GM18511 (cell line): ENCODE measurements around the gene LRPPRC.
"Not testable (repeated sequence)": the region's sequence is repeated elsewhere in the genome, so short reads cannot be mapped to it uniquely, and the experiment has no call there.

ENCODE experiments used
- ATAC-seq: cut with Tn5 transposase; IDR thresholded peaks from one replicate; pipeline ENCODE4 v1.9.1; 2021; ENCODE audit warnings: mild to moderate bottlenecking, moderate library complexity; ENCODE audit not compliant: unreplicated experiment

The LRPPRC gene

DNA sequence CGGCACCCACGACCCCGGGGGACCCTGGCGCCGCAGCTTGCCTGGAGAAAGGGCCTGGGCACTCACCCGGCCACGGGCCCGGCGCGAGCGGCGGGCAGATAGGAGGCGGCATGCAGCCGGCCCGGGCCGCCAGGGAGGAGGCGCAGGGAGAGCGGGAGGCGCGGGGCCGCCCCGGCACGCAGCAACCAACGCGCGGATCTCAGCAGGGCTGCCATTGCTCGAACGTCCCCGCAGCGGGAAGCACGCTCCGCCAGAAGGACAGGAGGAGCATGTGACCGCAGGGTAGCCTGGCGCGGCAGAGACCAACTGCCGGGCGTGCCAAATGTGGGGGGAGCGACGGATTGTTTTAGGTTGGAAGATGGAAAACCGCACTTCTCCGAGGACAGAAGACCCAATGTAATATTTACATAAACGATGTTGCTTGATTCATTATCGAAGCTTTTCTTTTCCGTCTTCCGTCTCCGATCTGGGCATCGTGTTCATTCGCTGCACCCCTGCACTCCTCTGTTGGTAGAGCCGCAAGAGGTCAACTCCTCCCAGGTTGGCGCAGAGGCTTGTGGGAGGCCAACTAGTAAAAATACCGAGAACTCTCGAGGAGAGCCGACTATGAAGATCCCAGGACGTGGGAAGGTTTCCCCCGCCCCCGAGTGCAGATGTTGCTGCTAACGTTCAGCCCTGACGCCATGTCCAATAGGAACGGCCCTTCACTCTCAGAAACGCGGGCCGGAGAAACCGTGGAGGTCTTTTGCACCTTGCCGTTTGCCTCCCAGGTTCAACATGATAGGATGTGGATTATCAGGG, at the start of gene LRPPRC:
Gene LRPPRC (minus strand): TSS at position 257 of the 801 bp plus-strand sequence. CDS start 42 bp downstream, at position 215.
- peak; percentile 94 for ATAC-seq

DNA sequence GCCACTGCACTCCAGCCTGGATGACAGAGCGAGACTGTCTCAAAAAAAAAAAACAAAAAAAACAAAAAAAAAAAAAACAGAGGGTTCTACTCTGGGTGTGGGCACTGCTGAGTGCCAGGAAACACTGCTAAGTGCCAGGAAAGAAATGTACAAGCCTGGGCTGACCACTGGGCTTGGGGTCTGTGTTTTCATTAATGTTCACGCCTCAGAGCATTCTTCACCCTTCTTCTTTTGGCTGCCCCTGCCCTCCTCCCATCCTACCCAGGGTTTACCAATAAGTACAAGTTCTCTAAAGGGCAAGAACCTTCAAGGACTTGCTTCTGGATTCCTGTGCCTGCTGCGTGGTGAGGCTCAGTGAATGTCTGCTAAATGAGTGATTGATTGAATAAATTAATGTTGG, 49.3 kb upstream of the LRPPRC start:
- ATAC-seq: no peak

DNA sequence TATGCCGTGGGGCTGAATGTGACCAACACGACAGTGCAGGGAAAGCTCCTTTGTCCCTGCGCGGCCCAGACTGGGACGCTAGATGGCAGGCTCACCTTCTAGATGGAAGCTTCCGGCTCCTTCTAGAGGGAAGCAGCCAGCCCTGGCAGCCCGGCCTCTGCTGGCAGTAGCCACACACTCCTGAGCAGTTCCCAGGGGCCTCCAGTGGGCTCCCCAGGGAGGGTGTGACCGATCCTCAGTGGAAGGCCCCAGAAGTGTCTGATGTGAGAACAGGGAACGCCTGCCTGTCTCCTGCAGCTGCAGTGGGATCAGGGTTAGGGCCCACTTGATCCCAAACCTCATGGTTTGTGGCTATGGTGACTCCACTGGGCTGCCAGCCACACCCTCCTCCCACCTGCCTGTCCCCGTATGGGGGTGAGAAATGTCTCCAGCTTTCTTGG, 48.5 kb upstream of the LRPPRC start:
- peak; percentile 99 for ATAC-seq

DNA sequence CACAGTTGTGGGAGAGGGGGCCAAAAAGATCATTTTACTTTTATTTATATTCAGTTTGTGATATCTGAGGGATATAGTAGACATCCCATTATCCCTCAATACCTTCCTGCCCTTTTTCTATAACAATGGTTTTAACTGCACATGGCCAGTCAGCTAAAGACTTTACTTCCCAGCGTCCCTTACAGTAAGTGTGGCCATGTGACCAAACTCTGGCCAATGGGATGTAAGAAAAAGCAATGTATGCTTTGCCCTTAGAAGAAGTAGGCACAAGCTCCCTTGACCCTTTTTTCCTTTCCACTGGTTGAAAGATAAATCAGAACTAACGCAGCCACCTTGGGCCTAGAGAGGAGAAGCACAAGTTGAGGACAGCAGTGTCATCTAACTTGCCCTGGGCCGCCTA, 44.6 kb upstream of the LRPPRC start:
- no peak for ATAC-seq

DNA sequence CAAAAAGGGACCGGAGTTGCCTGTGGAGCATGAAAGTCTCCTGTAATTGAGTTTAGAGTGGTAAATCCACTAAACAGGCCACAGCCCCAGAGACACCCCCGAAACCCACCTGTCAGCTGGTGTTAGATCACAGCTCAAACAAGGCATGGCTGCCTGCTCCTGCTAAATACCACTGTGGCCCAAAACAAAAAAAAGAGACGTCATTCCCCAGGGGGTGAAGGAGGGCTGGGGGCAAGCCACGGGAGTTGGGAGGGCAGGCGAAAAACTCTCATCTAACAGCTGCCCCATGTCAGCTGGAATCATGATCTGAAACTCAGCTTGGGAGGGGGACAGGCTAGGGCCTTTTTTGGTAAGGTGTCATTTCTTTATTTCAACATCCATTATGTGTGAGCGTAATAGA, 42.5 kb upstream of the LRPPRC start:
- no peak for ATAC-seq

DNA sequence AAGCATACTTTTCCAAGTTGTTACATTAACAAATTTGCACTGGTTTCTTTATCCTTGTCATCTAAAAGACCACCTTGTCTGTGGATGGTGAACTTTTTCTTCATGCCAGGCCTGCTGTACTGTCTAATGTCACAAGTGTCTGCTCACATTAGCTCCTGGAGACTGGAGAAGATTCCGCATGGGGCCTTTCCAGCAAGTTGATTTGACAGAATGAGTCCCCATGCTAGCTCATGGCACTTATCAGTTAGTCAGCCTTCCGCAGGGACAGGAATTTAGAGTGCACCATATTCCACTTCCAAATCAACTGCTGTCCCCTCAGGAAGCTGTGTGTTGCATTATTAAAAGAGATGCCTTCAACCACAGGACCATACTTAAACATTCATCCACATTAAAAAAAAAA, 41.4 kb upstream of the LRPPRC start:
- no peak for ATAC-seq

DNA sequence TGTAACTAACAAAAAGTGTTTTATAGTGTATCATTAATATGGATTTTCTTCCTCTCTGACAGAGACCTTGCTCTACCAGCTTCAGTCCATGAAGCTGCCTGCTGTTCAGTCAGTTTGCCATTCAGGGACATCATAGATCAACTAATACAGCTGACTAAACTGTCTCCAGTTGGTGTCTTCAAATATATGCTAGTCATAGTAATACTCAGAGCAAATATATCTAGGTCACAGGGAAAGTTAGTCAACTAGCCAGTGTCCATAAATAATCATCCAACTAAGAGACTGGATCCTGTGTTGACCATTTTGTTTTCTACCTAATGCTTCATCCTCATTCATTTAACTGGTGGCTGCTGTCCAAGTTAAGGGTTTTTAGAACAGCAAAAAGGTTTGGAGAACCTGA, 38.2 kb upstream of the LRPPRC start:
- no peak for ATAC-seq

DNA sequence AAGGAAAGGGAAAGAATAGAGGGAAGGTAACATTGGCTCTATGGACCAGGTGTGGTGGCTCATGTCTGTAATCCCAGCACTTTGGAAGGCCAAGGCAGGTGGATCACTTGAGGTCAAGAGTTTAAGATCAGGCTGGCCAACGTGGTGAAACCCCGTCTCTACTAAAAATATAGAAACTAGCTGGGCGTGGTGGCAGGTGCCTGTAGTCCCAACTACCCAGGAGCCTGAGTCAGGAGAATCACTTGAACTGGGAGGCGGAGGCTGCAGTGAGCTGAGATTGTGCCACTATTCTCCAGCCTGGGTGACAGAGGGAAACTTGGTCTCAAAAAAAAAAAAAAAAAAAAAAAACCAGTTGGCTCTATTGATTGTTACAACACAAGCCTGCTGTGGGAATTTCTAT, 31.3 kb upstream of the LRPPRC start:
- not testable (repeated sequence) for ATAC-seq

DNA sequence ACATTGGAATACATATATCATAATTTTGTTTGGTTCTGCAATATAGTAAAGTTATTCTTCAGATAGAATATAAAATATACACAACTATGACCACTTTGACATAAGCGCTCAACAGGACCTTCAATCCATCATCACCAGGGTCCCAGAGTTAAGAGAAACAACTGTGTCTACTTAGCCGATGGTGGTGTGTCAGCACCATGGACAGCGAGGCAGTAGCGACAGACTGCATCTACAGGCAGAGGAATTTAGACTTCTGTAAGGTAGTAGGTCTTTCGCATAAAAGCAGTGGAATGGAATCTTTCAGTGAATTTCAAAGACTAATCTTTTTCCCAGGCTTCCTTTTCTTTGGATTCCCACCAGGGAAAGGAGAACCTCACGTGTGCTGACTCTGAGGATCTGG, 20.5 kb upstream of the LRPPRC start:
- no peak for ATAC-seq

DNA sequence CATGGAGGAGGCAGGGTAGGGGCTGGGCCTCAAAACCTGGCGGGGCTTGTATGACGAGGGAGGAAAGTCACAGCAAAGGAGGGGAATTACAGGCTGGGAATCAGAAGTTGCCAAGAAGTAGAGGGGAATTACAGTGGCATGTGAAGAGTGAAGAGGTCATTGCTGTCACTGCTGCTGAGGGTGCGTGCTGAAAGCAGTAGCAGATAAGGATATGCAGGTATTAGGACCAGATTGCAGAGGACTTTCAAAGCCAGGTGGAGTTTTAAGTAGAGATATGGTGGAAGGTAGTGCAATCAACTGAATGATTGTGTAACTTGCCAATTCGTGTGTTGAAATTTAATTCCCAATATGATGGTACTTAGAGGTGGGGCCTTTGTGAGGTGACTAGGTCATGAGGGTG, 19.4 kb upstream of the LRPPRC start:
- ATAC-seq: no peak

DNA sequence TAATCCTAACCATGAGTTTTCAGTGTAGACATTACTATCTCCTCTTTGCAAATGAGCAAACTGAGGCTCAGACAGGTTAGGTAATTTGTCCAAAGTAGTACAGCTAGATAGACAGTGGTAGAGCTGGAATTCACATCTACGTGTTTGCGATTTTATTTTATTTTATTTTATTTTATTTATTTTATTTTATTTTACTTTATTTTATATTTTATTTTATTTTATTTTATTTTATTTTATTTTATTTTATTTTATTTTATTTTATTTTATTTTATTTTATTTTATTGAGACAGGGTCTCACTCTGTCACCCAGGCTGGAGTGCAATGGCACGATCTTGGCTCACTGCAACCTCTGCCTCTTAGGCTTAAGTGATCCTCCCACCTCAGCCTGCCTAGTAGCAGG, 17.4 kb upstream of the LRPPRC start:
- ATAC-seq: not testable (repeated sequence)

DNA sequence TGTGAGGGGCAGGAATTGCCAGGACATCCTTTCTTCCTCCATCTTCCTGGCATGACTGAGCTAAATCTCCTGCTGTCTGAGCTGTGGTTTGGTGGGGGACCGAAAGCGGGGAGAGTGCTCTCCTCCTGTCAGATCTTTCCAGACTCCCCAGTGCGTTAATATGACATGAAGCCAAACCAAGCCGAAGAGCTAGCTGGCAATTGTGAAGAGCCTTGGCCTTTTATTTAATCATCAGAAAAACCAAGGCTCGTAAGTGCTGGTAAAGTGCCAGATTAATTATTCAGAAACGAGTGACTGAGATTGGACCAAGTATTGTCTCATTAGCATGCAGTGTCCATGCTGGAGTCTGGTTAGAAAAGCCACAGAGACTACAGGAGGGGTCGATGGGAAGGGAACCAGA, 14.5 kb upstream of the LRPPRC start:
- ATAC-seq: no peak

DNA sequence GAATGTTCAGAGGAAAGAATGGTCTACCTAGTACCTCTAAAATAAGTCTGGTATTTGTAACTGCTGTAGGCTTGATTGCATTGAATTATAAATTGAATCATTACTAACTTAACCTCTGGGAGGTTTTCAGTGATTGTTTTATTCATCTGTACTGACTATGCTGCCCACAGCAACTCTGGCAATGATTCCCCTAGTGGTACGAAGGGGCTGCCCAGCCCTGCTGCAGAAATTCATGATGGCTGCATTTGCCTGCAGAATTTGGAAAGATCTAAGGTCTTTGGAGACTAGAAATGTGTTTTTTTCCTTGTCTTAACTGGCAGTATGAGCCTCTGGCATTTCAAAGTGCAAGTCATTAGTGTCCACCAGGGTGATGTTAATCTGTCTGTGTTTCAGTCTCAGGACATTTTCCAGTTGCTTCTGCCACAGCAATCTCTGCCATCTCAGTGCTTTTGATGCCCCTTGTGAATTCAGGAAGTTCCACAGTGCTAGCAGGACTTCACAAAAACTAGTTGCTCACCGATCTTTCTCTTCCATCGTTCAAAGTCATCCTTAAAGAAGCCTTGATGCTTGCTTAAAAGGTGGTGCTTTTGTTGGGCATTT, 13.4 kb upstream of the LRPPRC start:
- ATAC-seq: no peak

DNA sequence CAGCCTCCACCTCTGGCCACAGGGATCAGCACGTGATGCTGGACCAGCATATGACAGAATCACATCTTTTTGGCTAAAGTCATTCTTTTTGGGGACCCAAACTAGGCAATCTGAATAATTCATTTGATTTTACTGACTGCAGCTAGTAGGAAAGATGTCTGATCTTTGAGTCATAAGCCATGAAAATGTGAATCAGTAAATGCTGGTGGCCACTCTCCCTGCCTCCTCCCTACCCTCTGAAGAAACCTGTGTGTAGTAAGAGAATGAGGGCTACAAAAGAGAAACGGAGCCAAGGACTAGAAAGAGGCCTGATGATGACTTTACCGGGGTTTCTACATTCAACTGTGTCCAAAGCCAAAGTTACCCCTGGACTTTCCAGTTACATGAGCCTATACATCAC, 10.1 kb upstream of the LRPPRC start:
- ATAC-seq: no peak

DNA sequence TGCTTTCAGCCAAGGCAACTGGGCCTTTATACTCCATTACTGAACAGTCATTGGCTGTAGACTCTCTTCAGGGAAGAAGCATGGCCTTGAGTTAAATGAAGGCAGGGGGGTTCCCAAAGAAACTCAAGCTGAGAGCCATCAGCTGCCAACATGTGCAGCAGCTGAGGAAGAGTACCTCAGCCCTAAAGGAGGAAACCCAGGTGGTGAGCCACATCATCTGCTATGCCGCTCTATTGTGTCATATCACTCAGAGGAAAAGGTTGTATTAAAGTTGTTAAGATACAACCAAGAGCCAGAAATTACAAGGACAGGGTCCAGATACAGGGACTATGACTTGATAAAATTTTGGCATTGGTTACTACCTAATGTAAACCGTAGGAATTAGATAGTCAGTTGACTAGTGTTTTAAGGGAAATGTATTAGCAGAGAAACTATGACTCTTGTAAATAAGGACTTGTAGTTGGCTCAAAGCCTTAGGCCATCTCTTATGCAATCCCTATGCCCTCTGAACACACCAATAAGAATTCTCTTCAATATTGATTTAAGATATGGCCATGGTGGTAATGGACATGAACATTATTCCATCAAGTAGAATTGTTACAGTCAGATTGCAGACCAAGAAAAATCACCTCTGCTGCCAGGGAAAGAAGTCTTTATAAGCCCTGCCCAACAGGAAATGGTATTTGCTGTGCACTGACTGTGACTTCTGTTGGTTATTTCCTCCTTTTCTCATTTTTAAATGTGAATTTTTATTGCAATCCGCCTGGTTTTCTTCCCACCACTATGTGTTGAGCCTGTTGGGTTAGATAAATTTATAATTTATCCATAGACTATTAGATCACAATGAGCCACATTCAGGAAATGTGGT, 9.2 kb upstream of the LRPPRC start:
- ATAC-seq: no peak

DNA sequence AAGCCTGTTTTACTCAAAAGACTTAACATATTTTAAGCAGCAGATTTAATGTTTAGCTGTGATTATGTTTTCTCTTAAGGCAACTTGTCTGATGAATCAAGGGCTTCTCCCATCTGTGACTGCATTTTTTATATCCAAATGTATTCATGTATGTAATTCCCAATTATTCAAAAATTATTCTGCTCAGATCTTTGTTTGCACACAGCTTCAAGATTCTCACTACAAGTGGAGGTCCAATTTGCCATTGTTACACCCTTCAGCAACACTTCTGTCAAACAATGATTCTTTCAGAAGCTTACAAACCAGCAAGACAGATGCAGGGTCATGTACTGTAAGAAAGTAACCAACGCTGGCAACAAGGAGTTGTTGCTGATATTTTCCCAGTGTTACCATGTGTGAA, 5.9 kb upstream of the LRPPRC start:
- no peak for ATAC-seq

DNA sequence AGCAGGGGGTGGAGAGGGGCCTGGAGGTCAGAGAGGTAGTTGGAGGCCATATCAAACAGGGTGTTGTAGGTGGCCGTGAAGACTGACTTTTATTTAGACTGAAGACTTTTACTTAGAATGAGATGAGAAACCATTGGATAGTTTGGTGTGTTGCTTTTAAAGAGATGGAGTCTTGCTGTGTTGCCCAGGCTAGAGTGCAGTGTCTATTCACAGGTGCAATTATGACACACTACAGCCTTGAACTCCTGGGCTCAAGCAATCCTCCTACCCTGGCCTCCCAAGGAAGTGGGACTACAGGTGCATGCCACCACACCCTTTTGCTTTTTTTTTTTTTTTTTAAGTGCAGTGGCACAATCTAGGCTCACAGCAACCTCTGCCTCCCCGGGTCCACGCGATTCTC, 2.5 kb upstream of the LRPPRC start:
- ATAC-seq: no peak

DNA sequence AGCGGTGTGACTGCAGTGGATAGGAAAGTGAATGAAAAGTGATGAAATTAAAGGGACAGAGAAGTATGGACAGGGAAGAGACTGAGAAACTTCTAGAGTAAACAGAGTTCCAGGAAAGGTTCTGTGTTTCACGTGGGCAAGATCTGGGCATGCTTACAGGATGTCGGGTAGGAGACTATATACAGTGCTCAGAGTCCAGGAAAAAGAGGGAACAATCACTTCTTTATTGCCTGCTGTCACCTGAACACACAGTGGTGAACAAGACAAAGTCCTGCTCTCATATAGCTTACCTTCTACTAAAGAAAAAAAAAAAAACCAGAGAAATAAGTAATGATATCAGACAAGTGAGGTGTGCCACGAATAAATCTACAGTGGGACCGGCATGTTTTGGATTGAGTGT, 2.4 kb downstream of the LRPPRC start:
- no peak for ATAC-seq

DNA sequence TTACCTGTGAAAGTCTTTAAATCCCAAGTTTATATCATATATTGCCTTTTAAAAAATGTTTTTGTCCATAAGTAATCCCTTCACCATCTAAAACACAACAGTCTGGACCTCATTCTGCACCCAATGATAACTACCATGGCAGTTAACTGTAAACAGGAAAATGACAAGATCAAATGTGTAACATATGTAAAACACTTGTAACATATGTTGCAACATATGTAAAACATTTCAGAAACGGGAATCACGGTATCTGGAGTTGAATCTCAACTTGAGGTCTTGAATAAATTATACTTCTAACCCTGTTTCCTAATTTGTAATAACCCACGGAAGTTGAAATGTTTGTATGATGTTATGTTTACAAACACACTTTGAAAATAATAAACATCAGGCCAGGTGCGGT, 6.2 kb downstream of the LRPPRC start:
- no peak for ATAC-seq

DNA sequence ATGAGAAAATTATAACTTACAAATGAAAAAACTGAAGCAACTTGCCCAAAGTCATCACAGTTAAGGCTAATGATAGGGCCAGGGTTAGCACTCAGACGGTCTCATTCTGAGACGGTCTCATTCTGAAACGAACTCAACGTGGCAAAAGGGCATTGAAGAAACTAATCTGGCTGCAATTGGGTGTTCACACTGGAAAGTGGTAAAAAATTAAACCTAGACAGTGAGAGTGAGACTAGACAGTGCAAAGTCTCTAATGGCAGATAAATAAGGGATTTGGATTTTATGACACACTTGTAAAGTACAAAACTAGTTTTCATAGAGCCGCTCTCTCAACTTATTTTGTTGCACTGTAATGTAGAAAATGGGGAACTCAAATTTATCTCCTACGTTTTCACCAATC, 9.2 kb downstream of the LRPPRC start:
- ATAC-seq: no peak

DNA sequence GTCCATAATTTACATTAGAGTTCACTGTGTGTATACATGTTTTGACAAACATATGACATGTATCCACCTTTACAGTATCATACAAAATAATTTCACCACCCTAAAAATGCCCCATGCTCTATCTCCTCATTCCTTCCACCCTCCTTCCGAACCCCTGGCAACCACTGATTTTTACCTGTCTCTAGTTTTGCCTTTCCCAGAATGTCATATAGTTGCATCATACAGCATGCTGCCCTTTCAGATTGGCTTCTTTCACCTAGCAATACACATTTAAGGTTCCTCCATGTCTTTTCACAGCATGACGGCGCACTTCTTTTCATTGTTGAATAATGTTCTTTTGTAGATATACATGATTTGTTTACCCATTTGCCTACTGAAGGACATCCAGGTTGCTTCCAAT, 10.4 kb downstream of the LRPPRC start:
- ATAC-seq: no peak

DNA sequence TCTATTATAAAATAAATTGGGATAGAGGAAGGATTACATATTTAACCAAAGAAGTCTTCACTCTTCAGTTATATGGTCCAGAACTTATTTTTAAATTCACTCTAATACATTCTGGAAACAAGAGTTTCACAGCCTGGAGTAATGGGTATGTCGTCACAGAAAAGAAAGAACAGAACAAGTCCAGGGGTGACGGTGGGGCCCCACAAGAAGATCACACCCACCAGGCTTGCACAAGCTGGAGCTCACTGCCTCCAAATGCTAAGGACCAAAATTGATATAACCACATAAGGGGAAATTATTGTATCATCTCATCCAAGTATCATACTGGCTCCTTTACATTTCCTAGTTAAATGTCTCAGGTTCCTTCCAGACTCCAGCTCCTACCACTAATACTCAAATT, 11.3 kb downstream of the LRPPRC start:
- ATAC-seq: no peak
